ENCODE measurements around the gene APBB2.

- TF ChIP-seq, protein P1, sequence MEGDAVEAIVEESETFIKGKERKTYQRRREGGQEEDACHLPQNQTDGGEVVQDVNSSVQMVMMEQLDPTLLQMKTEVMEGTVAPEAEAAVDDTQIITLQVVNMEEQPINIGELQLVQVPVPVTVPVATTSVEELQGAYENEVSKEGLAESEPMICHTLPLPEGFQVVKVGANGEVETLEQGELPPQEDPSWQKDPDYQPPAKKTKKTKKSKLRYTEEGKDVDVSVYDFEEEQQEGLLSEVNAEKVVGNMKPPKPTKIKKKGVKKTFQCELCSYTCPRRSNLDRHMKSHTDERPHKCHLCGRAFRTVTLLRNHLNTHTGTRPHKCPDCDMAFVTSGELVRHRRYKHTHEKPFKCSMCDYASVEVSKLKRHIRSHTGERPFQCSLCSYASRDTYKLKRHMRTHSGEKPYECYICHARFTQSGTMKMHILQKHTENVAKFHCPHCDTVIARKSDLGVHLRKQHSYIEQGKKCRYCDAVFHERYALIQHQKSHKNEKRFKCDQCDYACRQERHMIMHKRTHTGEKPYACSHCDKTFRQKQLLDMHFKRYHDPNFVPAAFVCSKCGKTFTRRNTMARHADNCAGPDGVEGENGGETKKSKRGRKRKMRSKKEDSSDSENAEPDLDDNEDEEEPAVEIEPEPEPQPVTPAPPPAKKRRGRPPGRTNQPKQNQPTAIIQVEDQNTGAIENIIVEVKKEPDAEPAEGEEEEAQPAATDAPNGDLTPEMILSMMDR (IDR thresholded peaks at IDR 0.05; ENCODE audit: low read depth, low read length, poor library complexity, severe bottlenecking), result peak; percentile 56
- TF ChIP-seq EZH2phosphoT487 (IDR thresholded peaks at IDR 0.05; ENCODE audit: borderline replicate concordance, low read length), result no peak
Measured at GRCh38 chr4:40843696-40844095, 370.6 kb downstream of the APBB2 start.

All from DOHH2 (cell line).